ENCODE data around the gene FAR1. TPM values are rescaled to one million over a fixed set of nuclear protein-coding genes. Genes with fewer than 3 reads are reported as not detected.

FAR1 gene
- total and polyA plus RNA-seq, 2 of the 4 experiments (the other 2 are of a cell fraction), result 35.3 to 119 TPM

- H2BK15ac ChIP-seq (ENCODE audit: low read depth, low read length), result no peak overlapping the region
- no peaks in the 10 kb centered on the region for H3K27me3 ChIP-seq (ENCODE audit: control insufficient read depth, insufficient read depth, low read length)
- no peak overlapping the region for H2BK20ac ChIP-seq (ENCODE audit: low read depth, low read length)
- no peak overlapping the region for H3K9ac ChIP-seq (ENCODE audit: low read depth, low read length)
- no peak overlapping the region for H3K23ac ChIP-seq (ENCODE audit: low read depth, low read length)
- in situ Hi-C loops (cut with MboI; ENCODE audit: low sequenced_read_pairs), result no loop called here
- no peak overlapping the region for H3K18ac ChIP-seq (ENCODE audit: low read depth, low read length)
- no TSS peak for BruUV-seq (replicated peaks)
- POLR2A ChIA-PET (ENCODE audit: unreplicated experiment), result no interaction called here
- H4K20me1 ChIP-seq (ENCODE audit: insufficient read depth, low read length), result peaks cover 20% of the 10 kb centered on the region; the same call in 1 of the 2 replicates
- H3K4ac ChIP-seq (ENCODE audit: low read depth, low read length), result no peak overlapping the region
- no peak overlapping the region for H2BK5ac ChIP-seq (ENCODE audit: low read depth, low read length, poor library complexity, severe bottlenecking)
- no peak overlapping the region for H2AFZ ChIP-seq (replicated peaks; ENCODE audit: low read length, poor library complexity)
- no peak overlapping the region for H2BK120ac ChIP-seq (ENCODE audit: low read depth, low read length)
- H4K91ac ChIP-seq (ENCODE audit: insufficient read depth, low read depth, low read length), result no peak overlapping the region
- H3K4me3 ChIP-seq (ENCODE audit: insufficient read depth, low read depth, low read length), result no peak overlapping the region
- no peak overlapping the region for H3K27ac ChIP-seq (ENCODE audit: insufficient read depth, low read length)
- H3K4me2 ChIP-seq (ENCODE audit: low read depth, low read length), result no peak overlapping the region
- no peak overlapping the region for H3K56ac ChIP-seq (ENCODE audit: extremely low read depth, insufficient read depth, low read length)
- H3K4me1 ChIP-seq (ENCODE audit: control insufficient read depth, insufficient read depth, low read length), result peaks cover 3% of the 10 kb centered on the region; the same call in 1 of the 2 replicates
- no peak overlapping the region for H4K5ac ChIP-seq (ENCODE audit: low read depth, low read length)
- CTCF ChIA-PET, result interaction anchor here (0.9 kb wide), 1 partner anchor 28 kb away, joined by 3 read pairs; no protein-coding TSS in a partner anchor
- no peak for TF ChIP-seq CEBPB (IDR thresholded peaks at IDR 0.05; ENCODE audit: low read depth, low read length)
- no peak for TF ChIP-seq CHD1 (IDR thresholded peaks at IDR 0.05; ENCODE audit: low read depth, low read length)
- no peak for TF ChIP-seq MAZ (IDR thresholded peaks at IDR 0.05; ENCODE audit: borderline replicate concordance, low read depth, low read length)
- no peak for TF ChIP-seq ELK1 (IDR thresholded peaks at IDR 0.05; ENCODE audit: borderline replicate concordance, low read depth, low read length)
- no peak for TF ChIP-seq NFE2L2 (IDR thresholded peaks at IDR 0.05; ENCODE audit: low read depth, low read length)
- no peak for DNase-seq
- no peaks in the 10 kb centered on the region for H3K9me3 ChIP-seq (ENCODE audit: control insufficient read depth, insufficient read depth, low read length)
- no peak overlapping the region for H3K14ac ChIP-seq (replicated peaks; ENCODE audit: low read depth, low read length)
- no peak overlapping the region for H2AK9ac ChIP-seq (replicated peaks; ENCODE audit: low read depth, low read length, poor library complexity)
- ATAC-seq (ENCODE audit: low read depth), result no peak
- H4K8ac ChIP-seq (ENCODE audit: low read depth in 2 of 2, low read length in 2 of 2), result no peak overlapping the region
- intact Hi-C loops (cut with micrococcal nuclease), result no loop called here
- H3K9me1 ChIP-seq (ENCODE audit: insufficient read depth, low read length), result no peaks in the 10 kb centered on the region; the same call in 1 of the 2 replicates
- H3K36me3 ChIP-seq (ENCODE audit: control insufficient read depth, insufficient read depth, low read length), result peaks cover 6% of the 10 kb centered on the region
- dilution Hi-C loops (cut with HindIII; ENCODE audit: low sequenced_read_pairs, unreplicated experiment), result no loop called here
- H2AK5ac ChIP-seq (ENCODE audit: low read depth, low read length), result no peak overlapping the region
- H3K79me1 ChIP-seq (ENCODE audit: low read depth in 1 of 2, low read length in 2 of 2), result peaks cover 28 to 42% of the 10 kb centered on the region in 2 experiments
Measured at GRCh38 chr11:13695886-13696285, 27.4 kb downstream of the FAR1 start.
